HEK293T (cell line): Measurements from ENCODE around the gene EFCAB6.

Source experiments
- CTBP1 ChIP-seq: fragments of 450-650 bp; IDR thresholded peaks from 2 replicates; pipeline ENCODE4 v1.6.1; 2016; ENCODE audit warnings: borderline replicate concordance
- SUZ12 ChIP-seq: fragments of 450-650 bp; IDR thresholded peaks from 2 replicates; pipeline ENCODE4 v1.6.1; 2016; ENCODE audit warnings: mild to moderate bottlenecking

- no peak for TF ChIP-seq SUZ12
- TF ChIP-seq CTBP1, result no peak
Observed at GRCh38 chr22:43846966-43847365, 34.9 kb upstream of the EFCAB6 start.
